GM23338 (cell line): Measurements from ENCODE around the gene COL20A1. TPM values are rescaled to one million over a fixed set of nuclear protein-coding genes. Genes with fewer than 3 reads are reported as not detected.

Experiments used
- ATAC-seq: fragments of 200-7000 bp; cut with Tn5 transposase; 3 replicates; pipeline ENCODE4 v1.9.1; 2020
- DNase-seq: peaks from one replicate; pipeline ENCODE4 v3.0.0-alpha.2; 2015; ENCODE audit warnings: low spot score
- H2AFZ ChIP-seq: fragments of 200-600 bp; sonication (generic); 2 replicates; pipeline ENCODE4 v1.8.0; 2016; ENCODE audit warnings: antibody characterized with exemption, mild to moderate bottlenecking, moderate library complexity
- H3F3A ChIP-seq: fragments of 200-600 bp; sonication (generic); replicated peaks from 2 replicates; pipeline ENCODE4 v1.8.0; 2017; ENCODE audit warnings: antibody characterized with exemption, mixed run types, low read depth
- H3K27ac ChIP-seq: fragments of 200-600 bp; sonication (generic); 2 replicates; pipeline ENCODE4 v1.6.1; 2016; ENCODE audit warnings: low read depth
- H3K27me3 ChIP-seq: fragments of 200-600 bp; sonication (generic); 2 replicates; pipeline ENCODE4 v1.8.0; 2016; ENCODE audit warnings: mild to moderate bottlenecking, mixed run types, moderate library complexity; ENCODE audit not compliant: insufficient read depth
- H3K36me3 ChIP-seq: fragments of 200-600 bp; sonication (generic); 2 replicates; pipeline ENCODE4 v1.8.0; 2016; ENCODE audit warnings: mild to moderate bottlenecking; ENCODE audit not compliant: insufficient read depth
- H3K4me1 ChIP-seq: fragments of 200-600 bp; sonication (generic); 2 replicates; pipeline ENCODE4 v1.8.0; 2016; ENCODE audit warnings: mild to moderate bottlenecking, moderate library complexity; ENCODE audit not compliant: insufficient read depth
- H3K4me2 ChIP-seq: fragments of 200-600 bp; sonication (generic); 2 replicates; pipeline ENCODE4 v1.7.1; 2017; ENCODE audit warnings: mixed run types
- H3K4me3 ChIP-seq: fragments of 200-600 bp; sonication (generic); 2 replicates; pipeline ENCODE4 v1.6.1; 2016; ENCODE audit warnings: mixed run types
- H3K79me2 ChIP-seq: fragments of 200-600 bp; sonication (generic); replicated peaks from 2 replicates; pipeline ENCODE4 v1.8.0; 2017; ENCODE audit warnings: mild to moderate bottlenecking; ENCODE audit not compliant: insufficient read depth
- H3K9me2 ChIP-seq: fragments of 200-600 bp; sonication (generic); 2 replicates; pipeline ENCODE4 v1.8.0; 2017; ENCODE audit not compliant: insufficient read depth
- H4K20me1 ChIP-seq: fragments of 200-600 bp; sonication (generic); replicated peaks from 2 replicates; pipeline ENCODE4 v1.8.0; 2017; ENCODE audit warnings: mild to moderate bottlenecking; ENCODE audit not compliant: insufficient read depth
- H3K27ac Mint-ChIP-seq: 2 replicates; pipeline ENCODE4 v1.8.0; 2020; ENCODE audit warnings: inconsistent platforms, mild to moderate bottlenecking, moderate library complexity, mixed read lengths
- H3K27me3 Mint-ChIP-seq: 3 replicates; pipeline ENCODE4 v1.8.0; 2022; ENCODE audit warnings: low read depth, mild to moderate bottlenecking, moderate library complexity, mixed read lengths, inconsistent platforms; ENCODE audit not compliant: insufficient read depth, poor library complexity
- H3K36me3 Mint-ChIP-seq: 3 replicates; pipeline ENCODE4 v1.8.0; 2021; ENCODE audit warnings: low read depth, mild to moderate bottlenecking, inconsistent platforms, moderate library complexity, mixed read lengths
- H3K4me1 Mint-ChIP-seq: 3 replicates; pipeline ENCODE4 v1.8.0; 2020; ENCODE audit warnings: mild to moderate bottlenecking, inconsistent platforms, mixed read lengths
- H3K4me3 Mint-ChIP-seq: 3 replicates; pipeline ENCODE4 v1.8.0; 2021; ENCODE audit warnings: moderate library complexity, mild to moderate bottlenecking, inconsistent platforms, mixed read lengths
- H3K9me3 Mint-ChIP-seq: 3 replicates; pipeline ENCODE4 v1.8.0; 2020; ENCODE audit warnings: moderate library complexity, mild to moderate bottlenecking, inconsistent platforms, mixed read lengths
- CREB1 ChIP-seq: fragments of 250-450 bp; sonication (Bioruptor Pico); IDR thresholded peaks from 2 replicates; pipeline ENCODE4 v1.5.0; 2020; ENCODE audit warnings: low read depth, mild to moderate bottlenecking, moderate library complexity
- ETS1 ChIP-seq: IDR thresholded peaks from 2 replicates; pipeline ENCODE4 v1.6.1; 2016; ENCODE audit warnings: antibody characterized with exemption
- EZH2 ChIP-seq: fragments of 200-600 bp; sonication (generic); IDR thresholded peaks from one replicate; pipeline ENCODE4 v1.8.0; 2017; ENCODE audit warnings: antibody characterized with exemption, mild to moderate bottlenecking, low read depth; ENCODE audit not compliant: unreplicated experiment
- EZH2phosphoT487 ChIP-seq: fragments of 200-600 bp; sonication (generic); IDR thresholded peaks from one replicate; pipeline ENCODE4 v1.8.1; 2018; ENCODE audit warnings: antibody characterized with exemption; ENCODE audit not compliant: unreplicated experiment
- JUNB ChIP-seq: IDR thresholded peaks from one replicate; pipeline ENCODE4 v1.6.1; 2016; ENCODE audit warnings: antibody characterized with exemption; ENCODE audit not compliant: unreplicated experiment
- NANOG ChIP-seq: IDR thresholded peaks from 2 replicates; pipeline ENCODE4 v1.6.1; 2016; ENCODE audit warnings: antibody characterized with exemption, borderline replicate concordance
- POLR2AphosphoS5 ChIP-seq: IDR thresholded peaks from 2 replicates; pipeline ENCODE4 v1.6.1; 2016; ENCODE audit warnings: antibody characterized with exemption, low read depth
- STAT1 ChIP-seq: IDR thresholded peaks from one replicate; pipeline ENCODE4 v1.6.1; 2016; ENCODE audit warnings: antibody characterized with exemption; ENCODE audit not compliant: unreplicated experiment
- ZNF114 ChIP-seq: fragments of 250-450 bp; sonication (Bioruptor Pico); IDR thresholded peaks from 2 replicates; pipeline ENCODE4 v1.5.0; 2020; ENCODE audit warnings: mild to moderate bottlenecking, moderate library complexity
- ZNF331 ChIP-seq: fragments of 250-450 bp; sonication (Bioruptor Pico); IDR thresholded peaks from 2 replicates; pipeline ENCODE4 v1.5.0; 2020; ENCODE audit warnings: low read depth, mild to moderate bottlenecking, moderate library complexity
- ZNF462 ChIP-seq: fragments of 250-450 bp; sonication (Bioruptor Pico); IDR thresholded peaks from 2 replicates; pipeline ENCODE4 v1.5.0; 2020; ENCODE audit warnings: mild to moderate bottlenecking, moderate library complexity
- polyA plus RNA-seq: library from polyadenylated mRNA; unstranded; fragments of >200 nt; fragmentation: Nextera tagmentation; extraction: Ambion mirVana; gene quantifications from 2 replicates; pipeline ENCODE4 v1.2.1, GENCODE V29; 2016
- total RNA-seq: library from RNA; depleted of rRNA; stranded (reverse); fragments of >200 nt; shearing (Covaris generic); gene quantifications from 2 replicates; pipeline ENCODE4 v1.2.3, GENCODE V29; 2014
- TF ChIP-seq, protein P1 (sequence below): IDR thresholded peaks from one replicate; pipeline ENCODE4 v1.6.1; 2018; ENCODE audit warnings: antibody characterized with exemption; ENCODE audit not compliant: unreplicated experiment
- TF ChIP-seq, protein P2 (sequence below), 2 experiments: fragments of 200-600 bp in 1 of 2; sonication (generic) in 1 of 2; conservative IDR thresholded peaks; 2 replicates each; pipeline versions ENCODE4 v1.5.1 to v1.6.1; 2016 to 2017; ENCODE audit warnings: antibody characterized with exemption in 2 of 2, low read depth in 2 of 2, mild to moderate bottlenecking in 2 of 2, moderate library complexity in 1 of 2

COL20A1 gene
- total and polyA plus RNA-seq, 2 experiments from 2014 or later = 0.28 to 0.79 TPM

DNA sequence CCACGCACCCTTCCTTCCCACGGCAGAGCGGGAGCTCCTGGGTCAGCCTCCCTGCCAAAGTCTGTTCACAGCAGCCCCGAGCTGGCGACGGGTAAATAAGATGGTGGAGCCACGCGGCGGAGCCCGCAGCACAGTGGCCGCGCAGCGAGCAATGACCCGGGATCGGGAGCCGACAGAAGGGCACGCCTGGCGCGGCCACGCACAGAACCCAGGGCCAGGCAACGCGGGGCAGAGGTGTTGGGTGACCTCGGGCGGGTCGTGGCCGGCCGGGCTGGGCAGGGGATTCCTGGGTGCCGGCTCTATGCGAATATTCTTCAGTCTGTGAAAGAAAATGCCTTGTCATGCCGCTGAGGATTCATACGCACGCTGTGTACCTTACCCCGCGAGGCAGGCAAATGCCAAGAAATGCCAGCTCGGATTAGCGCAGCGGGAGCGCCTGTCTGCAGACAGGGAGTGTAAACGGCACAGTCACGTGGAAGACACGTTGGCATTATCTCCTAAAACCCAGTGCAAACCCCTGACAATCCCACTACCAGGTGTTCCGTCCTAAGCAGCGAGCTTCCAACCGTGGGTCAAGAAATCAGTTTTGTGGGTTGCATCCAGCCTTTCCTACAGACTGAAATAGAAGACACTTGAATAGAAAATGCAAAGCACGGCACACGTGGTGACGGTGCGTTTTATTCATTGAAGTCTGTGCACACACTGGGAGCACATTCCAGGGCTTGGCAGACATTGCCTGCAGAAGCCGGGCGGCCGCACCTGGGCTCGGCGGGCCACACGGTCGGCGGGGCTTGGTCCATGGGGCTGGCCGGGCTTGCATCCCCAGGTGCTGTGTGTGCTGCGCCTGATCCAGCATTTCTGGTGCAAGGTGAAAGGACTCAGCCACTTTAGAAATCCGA is 49.8 kb downstream of the COL20A1 start:
- no peaks in the 10 kb centered on the region for H3K36me3 Mint-ChIP-seq
- no peak for TF ChIP-seq EZH2
- no peak for TF ChIP-seq POLR2AphosphoS5
- no peak for TF ChIP-seq ZNF331 (CRISPR knock-in tag)
- no peak for TF ChIP-seq ZNF462
- no peak for TF ChIP-seq CREB1 (CRISPR knock-in tag)
- no peak for TF ChIP-seq ZNF114 (CRISPR knock-in tag)
- TF ChIP-seq, protein P1, sequence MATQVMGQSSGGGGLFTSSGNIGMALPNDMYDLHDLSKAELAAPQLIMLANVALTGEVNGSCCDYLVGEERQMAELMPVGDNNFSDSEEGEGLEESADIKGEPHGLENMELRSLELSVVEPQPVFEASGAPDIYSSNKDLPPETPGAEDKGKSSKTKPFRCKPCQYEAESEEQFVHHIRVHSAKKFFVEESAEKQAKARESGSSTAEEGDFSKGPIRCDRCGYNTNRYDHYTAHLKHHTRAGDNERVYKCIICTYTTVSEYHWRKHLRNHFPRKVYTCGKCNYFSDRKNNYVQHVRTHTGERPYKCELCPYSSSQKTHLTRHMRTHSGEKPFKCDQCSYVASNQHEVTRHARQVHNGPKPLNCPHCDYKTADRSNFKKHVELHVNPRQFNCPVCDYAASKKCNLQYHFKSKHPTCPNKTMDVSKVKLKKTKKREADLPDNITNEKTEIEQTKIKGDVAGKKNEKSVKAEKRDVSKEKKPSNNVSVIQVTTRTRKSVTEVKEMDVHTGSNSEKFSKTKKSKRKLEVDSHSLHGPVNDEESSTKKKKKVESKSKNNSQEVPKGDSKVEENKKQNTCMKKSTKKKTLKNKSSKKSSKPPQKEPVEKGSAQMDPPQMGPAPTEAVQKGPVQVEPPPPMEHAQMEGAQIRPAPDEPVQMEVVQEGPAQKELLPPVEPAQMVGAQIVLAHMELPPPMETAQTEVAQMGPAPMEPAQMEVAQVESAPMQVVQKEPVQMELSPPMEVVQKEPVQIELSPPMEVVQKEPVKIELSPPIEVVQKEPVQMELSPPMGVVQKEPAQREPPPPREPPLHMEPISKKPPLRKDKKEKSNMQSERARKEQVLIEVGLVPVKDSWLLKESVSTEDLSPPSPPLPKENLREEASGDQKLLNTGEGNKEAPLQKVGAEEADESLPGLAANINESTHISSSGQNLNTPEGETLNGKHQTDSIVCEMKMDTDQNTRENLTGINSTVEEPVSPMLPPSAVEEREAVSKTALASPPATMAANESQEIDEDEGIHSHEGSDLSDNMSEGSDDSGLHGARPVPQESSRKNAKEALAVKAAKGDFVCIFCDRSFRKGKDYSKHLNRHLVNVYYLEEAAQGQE = no peak
- no peak for TF ChIP-seq EZH2phosphoT487
- no peak for TF ChIP-seq STAT1
- no peak for TF ChIP-seq ETS1
- no peak for TF ChIP-seq JUNB
- TF ChIP-seq, protein P2, sequence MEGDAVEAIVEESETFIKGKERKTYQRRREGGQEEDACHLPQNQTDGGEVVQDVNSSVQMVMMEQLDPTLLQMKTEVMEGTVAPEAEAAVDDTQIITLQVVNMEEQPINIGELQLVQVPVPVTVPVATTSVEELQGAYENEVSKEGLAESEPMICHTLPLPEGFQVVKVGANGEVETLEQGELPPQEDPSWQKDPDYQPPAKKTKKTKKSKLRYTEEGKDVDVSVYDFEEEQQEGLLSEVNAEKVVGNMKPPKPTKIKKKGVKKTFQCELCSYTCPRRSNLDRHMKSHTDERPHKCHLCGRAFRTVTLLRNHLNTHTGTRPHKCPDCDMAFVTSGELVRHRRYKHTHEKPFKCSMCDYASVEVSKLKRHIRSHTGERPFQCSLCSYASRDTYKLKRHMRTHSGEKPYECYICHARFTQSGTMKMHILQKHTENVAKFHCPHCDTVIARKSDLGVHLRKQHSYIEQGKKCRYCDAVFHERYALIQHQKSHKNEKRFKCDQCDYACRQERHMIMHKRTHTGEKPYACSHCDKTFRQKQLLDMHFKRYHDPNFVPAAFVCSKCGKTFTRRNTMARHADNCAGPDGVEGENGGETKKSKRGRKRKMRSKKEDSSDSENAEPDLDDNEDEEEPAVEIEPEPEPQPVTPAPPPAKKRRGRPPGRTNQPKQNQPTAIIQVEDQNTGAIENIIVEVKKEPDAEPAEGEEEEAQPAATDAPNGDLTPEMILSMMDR (conservative IDR thresholded peaks at IDR 0.05; ENCODE audit: low read depth in 2 of 2) = no peak
- TF ChIP-seq NANOG = no peak
- peaks cover 5% of the 10 kb centered on the region for H3K27me3 Mint-ChIP-seq
- no peak overlapping the region for H3K27ac ChIP-seq
- no peaks in the 10 kb centered on the region for H3K27me3 ChIP-seq
- H3K9me2 ChIP-seq = no peaks in the 10 kb centered on the region
- H3K4me1 Mint-ChIP-seq = peaks cover 4% of the 10 kb centered on the region; the same call in 1 of the 3 replicates
- DNase-seq (no peak), ATAC-seq (peak; percentile 60)
- H3K27ac Mint-ChIP-seq = no peak overlapping the region
- no peaks in the 10 kb centered on the region for H3F3A ChIP-seq
- H3K4me3 ChIP-seq = no peak overlapping the region
- peaks cover 17% of the 10 kb centered on the region; the same call in 2 of the 3 replicates for H3K9me3 Mint-ChIP-seq
- no peaks in the 10 kb centered on the region for H3K79me2 ChIP-seq
- H4K20me1 ChIP-seq = no peaks in the 10 kb centered on the region
- no peaks in the 10 kb centered on the region for H3K4me1 ChIP-seq
- no peak overlapping the region for H3K4me2 ChIP-seq
- H3K36me3 ChIP-seq = no peaks in the 10 kb centered on the region
- no peak overlapping the region for H3K4me3 Mint-ChIP-seq
- H2AFZ ChIP-seq = no peak overlapping the region
